Stimulated activated CD4-positive, alpha-beta T cell treated with anti-CD3 and anti-CD28 coated beads, Interleukin-1b, Interleukin-23, amount 100 ng/mL, for 4 hours (primary cell): ENCODE results near the gene TMEM237.
"Not testable (repeated sequence)": the region's sequence is repeated elsewhere in the genome, so short reads cannot be mapped to it uniquely, and the experiment has no call there.

Experiments
- DNase-seq, 2 donors: peaks; one replicate each; pipeline ENCODE4 v3.0.0-alpha.2; 2020; ENCODE audit warnings: low read depth in 2 of 2

TMEM237 gene

GRCh38 chr2:201643216-201643890 is at the start of gene TMEM237:
TMEM237 (minus strand) TSS chr2:201643503; CDS start chr2:201643400, 103 bp downstream.
- peak in 1 of 2 donors; percentile 31 for DNase-seq

GRCh38 chr2:201685156-201685555 is 41.9 kb upstream of the TMEM237 start:
- DNase-seq: no peak

- DNase-seq: peak in 1 of 2 donors; percentile 5
These were observed 37.4 kb upstream of the TMEM237 start for GRCh38 chr2:201680743-201681142.

GRCh38 chr2:201678401-201678800 is 35.1 kb upstream of the TMEM237 start:
- no peak for DNase-seq

GRCh38 chr2:201675454-201675853 is 32.2 kb upstream of the TMEM237 start:
- DNase-seq: no peak

GRCh38 chr2:201674794-201675193 is 31.5 kb upstream of the TMEM237 start:
- DNase-seq: no peak

- no peak for DNase-seq
These were observed 31.0 kb upstream of the TMEM237 start for GRCh38 chr2:201674298-201674697.

GRCh38 chr2:201673546-201673945 is 30.2 kb upstream of the TMEM237 start:
- DNase-seq: no peak

GRCh38 chr2:201671205-201671604 is 27.9 kb upstream of the TMEM237 start:
- DNase-seq: not testable (repeated sequence)

GRCh38 chr2:201669865-201670264 is 26.6 kb upstream of the TMEM237 start:
- no peak for DNase-seq

- no peak for DNase-seq
These were observed 25.2 kb upstream of the TMEM237 start for GRCh38 chr2:201668402-201668910.

- DNase-seq: no peak
These were observed 21.0 kb upstream of the TMEM237 start for GRCh38 chr2:201664334-201664733.

- no peak for DNase-seq
These were observed 18.1 kb upstream of the TMEM237 start for GRCh38 chr2:201661366-201661765.

- DNase-seq: no peak
These were observed 17.1 kb upstream of the TMEM237 start for GRCh38 chr2:201660293-201660895.

- DNase-seq: no peak
These were observed 13.4 kb upstream of the TMEM237 start for GRCh38 chr2:201656740-201657139.

- no peak for DNase-seq
These were observed 12.8 kb upstream of the TMEM237 start for GRCh38 chr2:201656102-201656501.

GRCh38 chr2:201654616-201655384 is 11.5 kb upstream of the TMEM237 start:
- DNase-seq: no peak

GRCh38 chr2:201653221-201653620 is 9.9 kb upstream of the TMEM237 start:
- no peak for DNase-seq

- no peak for DNase-seq
These were observed 6.1 kb upstream of the TMEM237 start for GRCh38 chr2:201649442-201649841.

GRCh38 chr2:201647431-201647830 is 4.1 kb upstream of the TMEM237 start:
- no peak for DNase-seq

- DNase-seq: no peak
These were observed 698 bp upstream of the TMEM237 start for GRCh38 chr2:201644001-201644400.

- DNase-seq: peak; percentile 71 to 82
These were observed 606 bp downstream of the TMEM237 start for GRCh38 chr2:201642579-201643215.
